ENCODE measurements around the gene RERGL. TPM values are rescaled to one million over a fixed set of nuclear protein-coding genes. Genes with fewer than 3 reads are reported as not detected.
"Not testable (repeated sequence)": the region's sequence is repeated elsewhere in the genome, so short reads cannot be mapped to it uniquely, and the experiment has no call there.

RERGL gene, protein sequence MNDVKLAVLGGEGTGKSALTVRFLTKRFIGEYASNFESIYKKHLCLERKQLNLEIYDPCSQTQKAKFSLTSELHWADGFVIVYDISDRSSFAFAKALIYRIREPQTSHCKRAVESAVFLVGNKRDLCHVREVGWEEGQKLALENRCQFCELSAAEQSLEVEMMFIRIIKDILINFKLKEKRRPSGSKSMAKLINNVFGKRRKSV
- not detected in 2 replicates for total RNA-seq (2014; rRNA removed; shearing (Covaris generic))
- polyA plus RNA-seq (2015; cell fraction: cytosol; rRNA removed): not detected in 2 replicates
- not detected in 2 replicates for polyA plus RNA-seq (2015; cell fraction: nucleus; rRNA removed)

DNA sequence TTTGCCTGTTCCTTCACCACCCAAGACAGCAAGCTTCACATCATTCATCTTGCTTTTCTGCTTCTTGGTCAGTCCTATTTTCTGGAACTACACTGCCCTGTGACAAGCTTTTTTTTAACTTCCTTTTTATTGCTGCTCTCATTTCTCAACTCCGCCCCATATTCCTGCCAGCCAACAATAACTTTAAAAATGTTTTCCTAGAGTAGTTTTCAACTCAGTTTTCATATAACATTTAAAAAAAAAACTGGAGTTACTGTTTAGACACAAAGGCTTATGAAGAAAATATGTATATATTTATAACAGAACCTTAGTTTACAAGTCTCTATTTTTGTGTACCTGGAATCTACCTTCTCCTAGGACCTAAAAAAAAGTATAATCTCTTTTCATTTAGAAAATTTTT, at the start of gene RERGL:
Gene RERGL (minus strand): TSS at position 101 of the 400 bp plus-strand sequence. CDS start 53 bp downstream, at position 48.
- DNase-seq (ENCODE audit: low read depth, low spot score): no peak
- in situ Hi-C loops (cut with HindIII; ENCODE audit: low pct_unique_long_range_greater_than_20kb, low sequenced_read_pairs): no loop called here

DNA sequence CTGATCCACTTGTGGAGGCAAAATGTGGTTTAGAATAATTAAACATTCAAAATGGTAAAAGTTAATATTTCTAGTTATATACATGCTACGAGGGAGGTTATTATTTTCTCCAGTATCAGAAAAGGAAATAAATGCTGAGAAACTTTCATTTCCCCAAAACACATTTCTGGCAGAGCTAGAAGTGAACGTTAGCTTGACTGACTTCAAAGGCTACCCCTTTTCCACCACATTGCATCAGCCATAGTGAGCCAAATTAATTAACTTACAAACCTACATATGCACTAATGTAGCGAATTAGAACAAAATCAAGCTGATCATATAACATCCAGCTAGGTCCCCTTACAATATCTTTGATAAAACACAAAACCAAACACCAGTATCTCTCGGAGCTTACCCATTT, 49.3 kb upstream of the RERGL start:
- DNase-seq (ENCODE audit: low read depth, low spot score): no peak
- in situ Hi-C loops (cut with HindIII; ENCODE audit: low pct_unique_long_range_greater_than_20kb, low sequenced_read_pairs): no loop called here

- DNase-seq (ENCODE audit: low read depth, low spot score): no peak
- in situ Hi-C loops (cut with HindIII; ENCODE audit: low pct_unique_long_range_greater_than_20kb, low sequenced_read_pairs): no loop called here
Observed at GRCh38 chr12:18135509-18135908, 45.5 kb upstream of the RERGL start.

- in situ Hi-C loops (cut with HindIII; ENCODE audit: low pct_unique_long_range_greater_than_20kb, low sequenced_read_pairs): no loop called here
- no peak for DNase-seq (ENCODE audit: low read depth, low spot score)
Observed at GRCh38 chr12:18135086-18135485, 45.1 kb upstream of the RERGL start.

- DNase-seq (ENCODE audit: low read depth, low spot score): no peak
- in situ Hi-C loops (cut with HindIII; ENCODE audit: low pct_unique_long_range_greater_than_20kb, low sequenced_read_pairs): no loop called here
Observed at GRCh38 chr12:18130851-18131250, 40.9 kb upstream of the RERGL start.

DNA sequence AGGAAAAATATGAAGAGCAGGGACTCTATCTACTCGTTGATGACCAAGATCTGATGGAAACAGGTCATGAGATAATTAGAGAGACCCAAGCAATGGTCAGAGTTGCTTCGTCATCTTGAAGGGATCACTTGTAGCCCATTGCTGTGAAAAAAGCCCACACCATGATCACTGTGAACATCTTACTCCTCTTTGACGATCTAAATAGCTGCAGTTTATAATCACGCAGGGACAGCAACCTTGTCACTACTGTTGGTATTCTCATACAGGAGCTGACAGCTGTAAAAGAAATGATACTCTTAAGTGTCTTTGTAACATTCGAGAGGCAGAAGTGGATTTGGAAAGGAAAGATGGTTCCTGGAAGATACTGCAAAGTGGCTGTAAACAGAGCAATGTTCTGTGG, 33.7 kb upstream of the RERGL start:
- in situ Hi-C loops (cut with HindIII; ENCODE audit: low pct_unique_long_range_greater_than_20kb, low sequenced_read_pairs): no loop called here
- no peak for DNase-seq (ENCODE audit: low read depth, low spot score)

DNA sequence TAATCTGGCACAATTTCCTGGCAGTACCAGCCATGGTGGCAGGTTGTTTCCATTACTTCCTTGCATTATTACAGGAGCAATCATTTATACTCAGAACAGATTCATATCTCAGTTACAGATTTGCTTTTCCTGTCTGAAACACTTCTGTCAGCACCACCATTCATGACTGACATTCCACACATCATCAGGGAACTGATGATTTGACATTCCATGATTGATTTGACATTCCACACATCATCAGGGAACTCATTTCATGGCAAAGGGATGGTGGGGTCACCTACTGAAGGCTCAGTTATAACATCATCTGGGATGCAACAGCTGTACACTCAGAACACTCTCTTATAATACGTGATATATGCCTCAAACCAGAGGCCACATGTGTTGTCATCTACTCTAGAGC, 30.9 kb upstream of the RERGL start:
- DNase-seq (ENCODE audit: low read depth, low spot score): no peak
- in situ Hi-C loops (cut with HindIII; ENCODE audit: low pct_unique_long_range_greater_than_20kb, low sequenced_read_pairs): no loop called here

GRCh38 chr12:18108611-18109010, 18.6 kb upstream of the RERGL start:
- in situ Hi-C loops (cut with HindIII; ENCODE audit: low pct_unique_long_range_greater_than_20kb, low sequenced_read_pairs): no loop called here

GRCh38 chr12:18103624-18104023, 13.6 kb upstream of the RERGL start:
- in situ Hi-C loops (cut with HindIII; ENCODE audit: low pct_unique_long_range_greater_than_20kb, low sequenced_read_pairs): no loop called here
- no peak for DNase-seq (ENCODE audit: low read depth, low spot score)

More at GRCh38 chr12:18108611-18109010, 18.6 kb upstream of the RERGL start:
- no peak for DNase-seq (ENCODE audit: low read depth, low spot score)

GRCh38 chr12:18101043-18101442, 11.1 kb upstream of the RERGL start:
- in situ Hi-C loops (cut with HindIII; ENCODE audit: low pct_unique_long_range_greater_than_20kb, low sequenced_read_pairs): no loop called here
- DNase-seq (ENCODE audit: low read depth, low spot score): no peak

DNA sequence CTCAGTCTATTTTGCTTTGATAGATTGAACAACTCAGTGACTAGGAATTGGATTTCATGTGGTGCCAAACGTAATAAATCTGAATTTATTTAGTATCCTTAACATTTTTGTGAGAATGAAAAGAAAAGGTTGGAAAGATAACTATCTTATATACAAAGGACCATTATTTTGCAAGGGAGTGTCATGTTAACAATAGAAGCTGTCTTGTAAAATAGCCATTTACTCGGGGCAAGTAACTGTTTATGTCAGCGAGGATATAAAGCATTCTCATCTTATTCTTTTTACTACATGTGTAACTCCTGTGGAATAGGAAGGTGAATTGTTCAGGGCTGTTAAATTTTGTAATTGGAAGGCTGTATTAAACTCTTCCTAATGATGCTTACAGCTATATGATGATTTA, 5.9 kb downstream of the RERGL start:
- DNase-seq (ENCODE audit: low read depth, low spot score): no peak
- in situ Hi-C loops (cut with HindIII; ENCODE audit: low pct_unique_long_range_greater_than_20kb, low sequenced_read_pairs): no loop called here

- in situ Hi-C loops (cut with HindIII; ENCODE audit: low pct_unique_long_range_greater_than_20kb, low sequenced_read_pairs): no loop called here
- DNase-seq (ENCODE audit: low read depth, low spot score): no peak
Observed at GRCh38 chr12:18079541-18080246, 10.3 kb downstream of the RERGL start.

GRCh38 chr12:18074001-18074400, 16.0 kb downstream of the RERGL start:
- no peak for DNase-seq (ENCODE audit: low read depth, low spot score)
- in situ Hi-C loops (cut with HindIII; ENCODE audit: low pct_unique_long_range_greater_than_20kb, low sequenced_read_pairs): no loop called here

DNA sequence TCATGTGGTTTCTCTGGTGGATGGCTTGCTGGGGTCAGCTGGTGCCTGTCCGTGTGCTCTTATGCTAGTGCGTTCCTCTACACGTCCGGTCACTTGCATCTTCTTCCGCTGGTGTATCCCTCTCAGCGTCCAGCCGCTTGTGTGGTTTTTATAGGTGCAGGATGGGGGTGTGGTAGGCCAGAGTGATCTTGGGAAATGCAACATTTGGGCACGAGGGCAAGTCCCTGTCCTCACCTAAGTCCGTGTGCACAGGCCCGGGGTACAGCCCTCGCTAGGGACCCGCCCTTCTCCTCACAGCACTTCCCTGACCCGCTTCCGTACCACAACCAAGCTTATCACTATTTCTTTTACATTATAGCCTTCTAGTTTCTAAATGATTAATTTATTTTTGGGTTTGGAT, 17.3 kb downstream of the RERGL start:
- in situ Hi-C loops (cut with HindIII; ENCODE audit: low pct_unique_long_range_greater_than_20kb, low sequenced_read_pairs): no loop called here
- no peak for DNase-seq (ENCODE audit: low read depth, low spot score)

DNA sequence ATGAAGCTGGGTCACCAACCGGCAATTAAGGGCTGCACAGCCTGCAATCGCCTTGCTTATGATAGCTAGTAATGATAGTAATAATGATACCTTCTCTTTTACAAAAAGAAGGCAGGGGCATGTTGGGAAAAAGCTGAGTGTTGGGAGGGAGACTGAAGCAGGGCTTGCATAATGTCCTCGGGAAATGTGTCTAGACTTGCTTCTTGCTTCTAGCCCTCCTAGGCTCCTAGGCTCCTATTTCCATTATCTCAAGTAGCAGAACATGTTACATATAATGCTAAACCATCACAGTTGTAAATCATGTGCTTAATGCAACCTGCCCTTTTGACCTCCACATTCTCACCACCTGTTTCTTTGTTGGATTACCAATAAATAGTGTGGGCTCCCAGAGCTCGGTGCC, 18.7 kb downstream of the RERGL start:
- in situ Hi-C loops (cut with HindIII; ENCODE audit: low pct_unique_long_range_greater_than_20kb, low sequenced_read_pairs): no loop called here
- DNase-seq (ENCODE audit: low read depth, low spot score): no peak

- no peak for DNase-seq (ENCODE audit: low read depth, low spot score)
- in situ Hi-C loops (cut with HindIII; ENCODE audit: low pct_unique_long_range_greater_than_20kb, low sequenced_read_pairs): no loop called here
Observed at GRCh38 chr12:18068355-18068754, 21.6 kb downstream of the RERGL start.

- in situ Hi-C loops (cut with HindIII; ENCODE audit: low pct_unique_long_range_greater_than_20kb, low sequenced_read_pairs): no loop called here
- no peak for DNase-seq (ENCODE audit: low read depth, low spot score)
Observed at GRCh38 chr12:18066666-18067065, 23.3 kb downstream of the RERGL start.

- DNase-seq (ENCODE audit: low read depth, low spot score); in situ Hi-C loops (cut with HindIII; ENCODE audit: low pct_unique_long_range_greater_than_20kb, low sequenced_read_pairs): not testable (repeated sequence)
Observed at GRCh38 chr12:18062867-18063266, 27.1 kb downstream of the RERGL start.

DNA sequence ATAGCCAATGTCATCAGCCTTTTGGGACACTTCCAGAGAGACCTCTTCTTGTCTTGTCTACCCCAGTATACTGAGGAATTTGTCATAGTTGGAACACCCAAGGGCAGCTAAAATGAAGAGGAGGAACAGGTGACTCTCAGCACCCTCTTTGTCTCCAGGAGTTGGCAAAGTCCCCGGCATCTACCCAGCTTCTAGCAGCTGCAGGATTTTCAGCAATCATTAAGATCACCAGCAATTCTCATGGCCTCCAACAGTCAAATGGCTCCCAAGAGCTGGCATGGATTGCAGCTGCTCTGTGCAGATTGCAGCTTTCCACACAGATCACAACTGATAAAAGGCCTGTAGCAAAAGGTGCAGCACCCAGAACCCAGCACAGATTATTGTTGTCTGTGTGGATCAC, 32.9 kb downstream of the RERGL start:
- in situ Hi-C loops (cut with HindIII; ENCODE audit: low pct_unique_long_range_greater_than_20kb, low sequenced_read_pairs): no loop called here
- DNase-seq (ENCODE audit: low read depth, low spot score): no peak

Measured in SK-MEL-5 (cell line).